Activated CD4-positive, alpha-beta memory T cell treated with anti-CD3 and anti-CD28 coated beads for 36 hours (primary cell): ENCODE measurements around the gene CAMTA1. TPM values are rescaled to one million over a fixed set of nuclear protein-coding genes. Genes with fewer than 3 reads are reported as not detected.

Experiments used
- CTCF ChIA-PET: fragments of 350-600 bp; sonication (Branson Sonifier 250); formaldehyde crosslinking; loops from one replicate; lab custom pipeline; 2021; ENCODE audit warnings: antibody characterized with exemption, inconsistent platforms; lab: Charles Lee
- POLR2A ChIA-PET: fragments of 350-600 bp; sonication (Branson Sonifier 250); formaldehyde crosslinking; loops from one replicate; lab custom pipeline; 2021; ENCODE audit warnings: antibody characterized with exemption; lab: Charles Lee
- DNase-seq: peaks from one replicate; pipeline ENCODE4 v3.0.0-alpha.2; 2020
- H3K27ac Mint-ChIP-seq: one replicate; pipeline ENCODE4 v1.8.0; 2021; ENCODE audit warnings: mixed read lengths
- H3K27me3 Mint-ChIP-seq: one replicate; pipeline ENCODE4 v1.8.0; 2021; ENCODE audit warnings: mixed read lengths
- H3K36me3 Mint-ChIP-seq: one replicate; pipeline ENCODE4 v1.8.0; 2021; ENCODE audit warnings: mixed read lengths
- H3K4me1 Mint-ChIP-seq: one replicate; pipeline ENCODE4 v1.8.0; 2021; ENCODE audit warnings: low read depth, mixed read lengths
- H3K4me3 Mint-ChIP-seq: one replicate; pipeline ENCODE4 v1.8.0; 2021; ENCODE audit warnings: mild to moderate bottlenecking, mixed read lengths
- H3K9me3 Mint-ChIP-seq: one replicate; pipeline ENCODE4 v1.8.0; 2021; ENCODE audit warnings: mixed read lengths
- intact Hi-C: fragments of 100-400 bp; cut with micrococcal nuclease; formaldehyde crosslinking; loops from one replicate; pipeline ENCODE4 v1.15.1; 2023
- total RNA-seq, 2 experiments: library from RNA; stranded (reverse); gene quantifications; one replicate each; pipeline ENCODE4 v1.2.3, GENCODE V29; 2021

Gene CAMTA1
- total RNA-seq, 2 experiments from 2014 or later = 64.7 to 68.9 TPM

DNA sequence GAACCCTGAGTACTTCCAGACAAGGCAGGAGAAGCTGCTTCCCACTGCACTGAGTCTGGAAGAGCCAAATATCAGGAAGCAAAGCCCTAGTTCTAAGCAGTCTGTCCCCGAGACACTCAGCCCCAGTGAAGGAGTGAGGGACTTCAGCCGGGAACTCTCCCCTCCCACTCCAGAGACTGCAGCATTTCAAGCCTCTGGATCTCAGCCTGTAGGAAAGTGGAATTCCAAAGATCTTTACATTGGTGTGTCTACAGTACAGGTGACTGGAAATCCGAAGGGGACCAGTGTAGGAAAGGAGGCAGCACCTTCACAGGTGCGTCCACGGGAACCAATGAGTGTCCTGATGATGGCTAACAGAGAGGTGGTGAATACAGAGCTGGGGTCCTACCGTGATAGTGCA, 952.8 kb downstream of the CAMTA1 start:
- peaks cover 4% of the 10 kb centered on the region for H3K27me3 Mint-ChIP-seq
- H3K4me1 Mint-ChIP-seq = no peaks in the 10 kb centered on the region
- H3K27ac Mint-ChIP-seq = no peak overlapping the region
- DNase-seq = no peak
- intact Hi-C loops = no loop called here
- H3K4me3 Mint-ChIP-seq = no peak overlapping the region
- peaks cover 6% of the 10 kb centered on the region for H3K9me3 Mint-ChIP-seq
- no peaks in the 10 kb centered on the region for H3K36me3 Mint-ChIP-seq
- POLR2A ChIA-PET = no interaction called here
- CTCF ChIA-PET = interaction anchor here (0.6 to 1.8 kb wide), 2 partner anchors 14 to 70 kb away, joined by 3 read pairs; no protein-coding TSS in a partner anchor

DNA sequence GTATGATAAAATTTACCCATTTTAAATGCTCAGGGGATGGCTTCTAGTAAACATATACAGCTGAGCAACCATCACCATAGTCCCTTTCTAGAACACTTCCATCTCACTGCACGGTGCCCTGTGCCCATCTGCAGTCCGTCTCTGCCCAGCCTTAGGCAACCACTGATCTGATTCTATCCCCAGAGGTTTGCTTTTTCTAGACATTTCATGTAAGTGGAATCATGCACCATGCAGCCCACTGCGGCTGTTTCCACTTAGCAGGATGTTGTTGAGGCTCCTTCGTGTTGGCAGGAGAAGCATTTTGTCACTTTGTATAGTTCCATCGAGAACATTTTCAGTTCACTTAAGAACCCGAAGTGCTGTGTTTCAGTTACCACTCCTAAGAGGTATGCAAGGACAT, 958.1 kb downstream of the CAMTA1 start:
- POLR2A ChIA-PET = no interaction called here
- H3K4me3 Mint-ChIP-seq = no peak overlapping the region
- no peak for DNase-seq
- CTCF ChIA-PET = interaction anchor here (1.2 to 5.8 kb wide), 3 partner anchors 9 to 76 kb away, joined by 3 to 45 read pairs (median 10); no protein-coding TSS in a partner anchor
- H3K27me3 Mint-ChIP-seq = no peaks in the 10 kb centered on the region
- H3K9me3 Mint-ChIP-seq = peaks cover 6% of the 10 kb centered on the region
- no peaks in the 10 kb centered on the region for H3K36me3 Mint-ChIP-seq
- H3K27ac Mint-ChIP-seq = no peak overlapping the region
- H3K4me1 Mint-ChIP-seq = no peaks in the 10 kb centered on the region
- intact Hi-C loops = no loop called here

GRCh38 chr1:7744882-7745281, 959.6 kb downstream of the CAMTA1 start:
- no peak for DNase-seq
- H3K36me3 Mint-ChIP-seq = no peaks in the 10 kb centered on the region
- H3K4me1 Mint-ChIP-seq = no peaks in the 10 kb centered on the region
- ChIA-PET CTCF (interaction anchor here (2.3 to 5.8 kb wide), 2 partner anchors 8 to 78 kb away, joined by 9 to 45 read pairs; no protein-coding TSS in a partner anchor), POLR2A (no interaction called here)
- H3K4me3 Mint-ChIP-seq = no peak overlapping the region
- no peaks in the 10 kb centered on the region for H3K27me3 Mint-ChIP-seq
- no peaks in the 10 kb centered on the region for H3K9me3 Mint-ChIP-seq
- intact Hi-C loops = no loop called here
- H3K27ac Mint-ChIP-seq = no peak overlapping the region

- Mint-ChIP-seq H3K27me3 (no peaks in the 10 kb centered on the region), H3K9me3 (no peaks in the 10 kb centered on the region), H3K4me3 (no peak overlapping the region), H3K27ac (no peak overlapping the region), H3K36me3 (no peaks in the 10 kb centered on the region), H3K4me1 (no peaks in the 10 kb centered on the region)
- CTCF ChIA-PET = interaction anchor here (0.6 to 2.3 kb wide), 3 partner anchors 77 to 382 kb away, joined by 3 to 9 read pairs (median 3); no protein-coding TSS in a partner anchor
- POLR2A ChIA-PET = no interaction called here
- intact Hi-C loops = no loop called here
- no peak for DNase-seq
Observed at GRCh38 chr1:7745783-7746182, 960.5 kb downstream of the CAMTA1 start.

- Mint-ChIP-seq H3K4me3 (no peak overlapping the region), H3K4me1 (peaks cover 4% of the 10 kb centered on the region), H3K27me3 (no peaks in the 10 kb centered on the region), H3K36me3 (no peaks in the 10 kb centered on the region), H3K9me3 (no peaks in the 10 kb centered on the region), H3K27ac (no peak overlapping the region)
- no peak for DNase-seq
- ChIA-PET CTCF (interaction anchor here (9.4 kb wide), 1 partner anchor 83 kb away, joined by 506 read pairs; no protein-coding TSS in a partner anchor), POLR2A (no interaction called here)
- intact Hi-C loops = no loop called here
Observed at GRCh38 chr1:7747605-7748004, 962.4 kb downstream of the CAMTA1 start.

GRCh38 chr1:7749126-7749525, 963.9 kb downstream of the CAMTA1 start:
- intact Hi-C loops = no loop called here
- H3K9me3 Mint-ChIP-seq = no peaks in the 10 kb centered on the region
- DNase-seq = no peak
- peaks cover 9% of the 10 kb centered on the region for H3K4me1 Mint-ChIP-seq
- H3K36me3 Mint-ChIP-seq = no peaks in the 10 kb centered on the region
- CTCF ChIA-PET = interaction anchor here (1.1 to 9.4 kb wide), 2 partner anchors 12 to 84 kb away, joined by 4 to 506 read pairs; no protein-coding TSS in a partner anchor
- H3K27me3 Mint-ChIP-seq = peaks cover 3% of the 10 kb centered on the region
- POLR2A ChIA-PET = no interaction called here
- H3K4me3 Mint-ChIP-seq = no peak overlapping the region
- no peak overlapping the region for H3K27ac Mint-ChIP-seq

GRCh38 chr1:7751174-7751573, 965.9 kb downstream of the CAMTA1 start:
- peaks cover 9% of the 10 kb centered on the region for H3K4me1 Mint-ChIP-seq
- no peaks in the 10 kb centered on the region for H3K36me3 Mint-ChIP-seq
- H3K4me3 Mint-ChIP-seq = no peak overlapping the region
- ChIA-PET POLR2A (interaction anchor here (1.2 kb wide), 1 partner anchor 83 kb away, joined by 3 read pairs; no protein-coding TSS in a partner anchor), CTCF (interaction anchor here (1.9 to 9.4 kb wide), 8 partner anchors 9 to 151 kb away, joined by 7 to 506 read pairs (median 39); partner anchors contain the start of gene VAMP3)
- no peak for DNase-seq
- H3K27me3 Mint-ChIP-seq = peaks cover 13% of the 10 kb centered on the region
- no peak overlapping the region for H3K27ac Mint-ChIP-seq
- intact Hi-C loops = no loop called here
- H3K9me3 Mint-ChIP-seq = no peaks in the 10 kb centered on the region

DNA sequence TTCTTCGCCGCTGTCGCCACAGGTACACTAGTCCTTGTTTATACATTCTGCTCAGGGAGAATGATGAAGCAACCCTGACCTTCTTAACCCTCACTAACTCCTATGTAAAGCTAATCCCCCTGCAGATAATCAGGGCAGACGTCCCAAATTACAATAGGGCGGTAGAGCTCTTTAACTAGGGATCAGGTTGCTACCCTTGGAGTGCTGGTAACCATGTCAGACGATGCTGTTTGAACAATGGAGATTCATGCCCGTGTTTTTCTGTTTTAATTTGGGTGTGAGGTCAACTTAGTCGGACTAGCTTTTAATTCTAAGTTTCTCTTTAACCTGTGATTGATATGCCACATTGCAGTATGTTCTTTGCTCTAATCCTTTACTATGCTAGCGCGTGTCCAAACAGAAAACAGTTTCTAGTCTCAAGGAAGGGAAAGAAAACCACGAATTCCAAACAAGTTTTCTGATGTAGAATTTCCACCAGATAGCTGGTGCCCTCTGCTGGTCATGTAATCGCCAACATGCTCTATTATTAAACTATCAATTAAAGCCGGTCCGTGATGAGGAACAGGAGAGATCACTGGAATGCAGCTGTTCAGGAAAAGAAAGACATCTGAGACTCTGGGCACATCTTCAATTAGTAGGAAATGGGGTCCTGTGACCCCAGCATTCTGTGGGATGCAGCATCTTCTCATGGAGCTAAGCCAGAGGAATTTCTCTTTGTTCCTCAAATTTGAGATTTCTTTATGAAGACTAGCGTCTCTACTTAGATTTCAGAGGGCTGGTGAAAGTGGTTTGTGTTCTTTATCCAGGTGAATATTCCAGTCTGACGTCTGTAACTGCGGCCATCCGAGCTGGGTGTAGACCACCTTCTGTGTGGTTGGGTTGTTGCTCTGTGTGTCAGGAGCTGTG, 967.5 kb downstream of the CAMTA1 start:
- Mint-ChIP-seq H3K27ac (no peak overlapping the region), H3K4me1 (peaks cover 9% of the 10 kb centered on the region), H3K36me3 (no peaks in the 10 kb centered on the region), H3K4me3 (peak overlapping the region; percentile 47), H3K27me3 (peaks cover 13% of the 10 kb centered on the region), H3K9me3 (no peaks in the 10 kb centered on the region)
- ChIA-PET CTCF (interaction anchor here (0.6 to 9.4 kb wide), 46 partner anchors 11 to 541 kb away, joined by 3 to 506 read pairs (median 5); partner anchors contain the start of gene VAMP3), POLR2A (interaction anchor here (0.9 to 1.2 kb wide), 2 partner anchors 85 kb away, joined by 3 read pairs; no protein-coding TSS in a partner anchor)
- DNase-seq = peak; percentile 50
- intact Hi-C loops = loop anchor here (1.0 kb wide), 1 partner anchor 85 kb away; no protein-coding TSS in a partner anchor

- ChIA-PET CTCF (interaction anchor here (0.9 to 9.4 kb wide), 27 partner anchors 10 to 258 kb away, joined by 3 to 506 read pairs (median 8); partner anchors contain the start of gene VAMP3), POLR2A (interaction anchor here (0.9 kb wide), 1 partner anchor 86 kb away, joined by 3 read pairs; no protein-coding TSS in a partner anchor)
- H3K9me3 Mint-ChIP-seq = no peaks in the 10 kb centered on the region
- H3K27ac Mint-ChIP-seq = no peak overlapping the region
- no peak for DNase-seq
- intact Hi-C loops = loop anchor here (1.0 kb wide), 1 partner anchor 86 kb away; no protein-coding TSS in a partner anchor
- H3K36me3 Mint-ChIP-seq = no peaks in the 10 kb centered on the region
- peaks cover 13% of the 10 kb centered on the region for H3K27me3 Mint-ChIP-seq
- H3K4me3 Mint-ChIP-seq = no peak overlapping the region
- H3K4me1 Mint-ChIP-seq = peaks cover 9% of the 10 kb centered on the region
Observed at GRCh38 chr1:7753641-7754040, 968.4 kb downstream of the CAMTA1 start.

- intact Hi-C loops = no loop called here
- peaks cover 13% of the 10 kb centered on the region for H3K27me3 Mint-ChIP-seq
- H3K4me3 Mint-ChIP-seq = no peak overlapping the region
- H3K36me3 Mint-ChIP-seq = no peaks in the 10 kb centered on the region
- peaks cover 9% of the 10 kb centered on the region for H3K4me1 Mint-ChIP-seq
- H3K9me3 Mint-ChIP-seq = no peaks in the 10 kb centered on the region
- CTCF ChIA-PET = interaction anchor here (1.2 to 9.4 kb wide), 10 partner anchors 10 to 155 kb away, joined by 3 to 506 read pairs (median 18); no protein-coding TSS in a partner anchor
- no peak for DNase-seq
- POLR2A ChIA-PET = no interaction called here
- no peak overlapping the region for H3K27ac Mint-ChIP-seq
Observed at GRCh38 chr1:7754234-7754633, 969.0 kb downstream of the CAMTA1 start.

- no peak overlapping the region for H3K4me3 Mint-ChIP-seq
- peaks cover 9% of the 10 kb centered on the region for H3K4me1 Mint-ChIP-seq
- POLR2A ChIA-PET = no interaction called here
- no peak for DNase-seq
- no peaks in the 10 kb centered on the region for H3K9me3 Mint-ChIP-seq
- H3K27ac Mint-ChIP-seq = no peak overlapping the region
- H3K36me3 Mint-ChIP-seq = no peaks in the 10 kb centered on the region
- peaks cover 15% of the 10 kb centered on the region for H3K27me3 Mint-ChIP-seq
- intact Hi-C loops = no loop called here
- CTCF ChIA-PET = interaction anchor here (0.7 to 9.4 kb wide), 4 partner anchors 51 to 151 kb away, joined by 3 to 506 read pairs (median 4); no protein-coding TSS in a partner anchor
Observed at GRCh38 chr1:7755448-7755847, 970.2 kb downstream of the CAMTA1 start.
